GM19467 (cell line): ENCODE data around the gene ZDHHC11.
"Not testable (repeated sequence)": the region's sequence is repeated elsewhere in the genome, so short reads cannot be mapped to it uniquely, and the experiment has no call there.

Experiments used
- ATAC-seq: cut with Tn5 transposase; IDR thresholded peaks from one replicate; pipeline ENCODE4 v1.9.1; 2021; ENCODE audit warnings: mild to moderate bottlenecking, moderate library complexity; ENCODE audit not compliant: unreplicated experiment

ZDHHC11 gene

GRCh38 chr5:845676-846601 lies 4.8 kb downstream of the ZDHHC11 start:
- ATAC-seq: not testable (repeated sequence)

- not testable (repeated sequence) for ATAC-seq
Measured at GRCh38 chr5:845031-845675, 5.6 kb downstream of the ZDHHC11 start.

GRCh38 chr5:844426-844825 lies 6.4 kb downstream of the ZDHHC11 start:
- not testable (repeated sequence) for ATAC-seq

GRCh38 chr5:843926-844325 lies 6.9 kb downstream of the ZDHHC11 start:
- not testable (repeated sequence) for ATAC-seq

- not testable (repeated sequence) for ATAC-seq
Measured at GRCh38 chr5:843371-843770, 7.4 kb downstream of the ZDHHC11 start.

- not testable (repeated sequence) for ATAC-seq
Measured at GRCh38 chr5:842402-843221, 8.2 kb downstream of the ZDHHC11 start.

GRCh38 chr5:841531-842401 lies 9.0 kb downstream of the ZDHHC11 start:
- not testable (repeated sequence) for ATAC-seq

GRCh38 chr5:840974-841435 lies 9.8 kb downstream of the ZDHHC11 start:
- ATAC-seq: not testable (repeated sequence)

- ATAC-seq: not testable (repeated sequence)
Measured at GRCh38 chr5:840118-840973, 10.4 kb downstream of the ZDHHC11 start.

- not testable (repeated sequence) for ATAC-seq
Measured at GRCh38 chr5:838431-838851, 12.3 kb downstream of the ZDHHC11 start.

- ATAC-seq: not testable (repeated sequence)
Measured at GRCh38 chr5:837621-838121, 13.1 kb downstream of the ZDHHC11 start.

- ATAC-seq: not testable (repeated sequence)
Measured at GRCh38 chr5:835933-836612, 14.7 kb downstream of the ZDHHC11 start.

GRCh38 chr5:834013-834412 lies 16.8 kb downstream of the ZDHHC11 start:
- ATAC-seq: not testable (repeated sequence)

GRCh38 chr5:828194-828593 lies 22.6 kb downstream of the ZDHHC11 start:
- not testable (repeated sequence) for ATAC-seq

GRCh38 chr5:825544-825943 lies 25.2 kb downstream of the ZDHHC11 start:
- not testable (repeated sequence) for ATAC-seq

GRCh38 chr5:821504-821903 lies 29.3 kb downstream of the ZDHHC11 start:
- ATAC-seq: no peak

GRCh38 chr5:820245-820644 lies 30.5 kb downstream of the ZDHHC11 start:
- no peak for ATAC-seq

GRCh38 chr5:819078-819477 lies 31.7 kb downstream of the ZDHHC11 start:
- no peak for ATAC-seq
